ENCODE results near the gene NUP214. TPM values are rescaled to one million over a fixed set of nuclear protein-coding genes. Genes with fewer than 3 reads are reported as not detected.
"Not testable (repeated sequence)": the region's sequence is repeated elsewhere in the genome, so short reads cannot be mapped to it uniquely, and the experiment has no call there.

Gene NUP214
- total RNA-seq, 2 experiments from 2014 or later = 43.8 to 51.3 TPM

DNA sequence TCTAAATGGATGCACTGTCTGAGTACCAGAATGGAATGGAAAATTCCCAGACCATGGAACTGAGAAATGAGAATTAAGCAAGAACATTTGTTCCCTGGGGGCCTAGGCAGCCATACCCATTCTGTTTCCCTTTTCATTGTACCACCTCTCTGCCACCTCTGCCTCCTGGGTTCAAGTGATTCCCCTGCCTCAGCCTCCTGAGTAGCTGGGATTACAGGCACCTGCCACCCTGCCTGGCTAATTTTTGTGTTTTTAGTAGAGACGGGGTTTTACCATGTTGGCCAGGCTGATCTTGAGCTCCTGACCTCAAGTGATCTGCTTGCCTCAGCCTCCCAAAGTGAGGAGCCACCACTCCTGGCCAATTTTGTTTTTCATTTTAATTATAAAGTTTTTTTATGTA is 33.3 kb downstream of the NUP214 start:
- H3K4me3 Mint-ChIP-seq, DNase-seq, H3K9me3 Mint-ChIP-seq, POLR2A ChIA-PET, H3K27ac Mint-ChIP-seq, H3K27me3 Mint-ChIP-seq, H3K4me1 Mint-ChIP-seq, CTCF ChIA-PET: not testable (repeated sequence)
- H3K36me3 Mint-ChIP-seq (ENCODE audit: low read depth) = peaks cover 44% of the 10 kb centered on the region

DNA sequence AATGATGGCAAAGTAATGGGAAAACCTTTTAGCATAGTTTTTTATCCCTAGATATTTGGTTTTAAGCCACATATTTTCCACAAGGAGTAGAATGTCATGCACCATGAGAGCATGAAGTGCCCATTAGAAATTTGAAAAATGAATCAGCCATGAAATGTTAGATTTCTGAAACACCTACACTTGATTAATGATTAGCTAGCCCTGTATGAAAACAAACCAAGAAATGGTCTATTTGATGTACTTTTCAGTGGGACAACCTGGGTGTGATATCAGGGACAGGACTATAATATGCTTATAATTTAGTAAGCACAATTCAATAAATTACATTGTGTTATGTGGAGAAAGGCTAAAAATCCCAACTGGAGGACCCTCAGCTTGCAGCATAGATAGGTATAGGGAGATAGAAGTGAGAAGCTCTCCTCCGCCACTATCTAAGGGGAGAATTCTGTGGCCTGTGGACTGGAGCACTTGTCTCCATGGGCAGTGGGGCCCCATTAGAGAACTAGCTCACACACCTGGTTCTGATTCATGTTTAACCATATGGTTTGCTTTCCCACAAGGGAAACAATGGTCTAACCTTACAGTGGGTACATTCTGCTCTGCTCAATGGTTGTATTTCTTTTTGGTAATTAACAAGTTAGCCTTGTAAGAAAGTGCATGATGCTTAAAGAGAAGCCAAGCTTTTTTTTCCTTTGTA is 35.2 kb downstream of the NUP214 start:
- H3K27me3 Mint-ChIP-seq = no peaks in the 10 kb centered on the region
- H3K36me3 Mint-ChIP-seq (ENCODE audit: low read depth) = peaks cover 37% of the 10 kb centered on the region
- no peak overlapping the region for H3K27ac Mint-ChIP-seq
- ChIA-PET POLR2A (no interaction called here), CTCF (no interaction called here)
- no peaks in the 10 kb centered on the region for H3K9me3 Mint-ChIP-seq
- DNase-seq = no peak
- H3K4me3 Mint-ChIP-seq = no peak overlapping the region
- no peaks in the 10 kb centered on the region for H3K4me1 Mint-ChIP-seq

DNA sequence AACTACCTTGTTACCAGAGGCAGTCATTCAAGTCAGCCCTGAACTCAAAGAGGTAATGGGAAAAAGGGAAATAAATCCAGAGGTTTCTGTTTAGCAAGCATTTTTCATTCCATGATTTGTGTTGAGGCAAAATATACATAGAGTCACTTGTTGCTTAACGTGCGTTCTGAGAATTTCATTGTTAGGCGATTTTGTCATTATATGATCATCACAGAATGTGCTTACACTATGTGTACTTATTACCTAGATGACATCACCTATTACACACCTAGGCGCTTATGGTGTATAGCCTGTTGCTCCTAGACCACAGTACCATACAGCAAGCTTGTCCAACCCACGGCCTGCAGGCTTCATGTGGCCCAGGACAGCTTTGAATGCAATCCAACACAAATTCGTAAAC is 36.2 kb downstream of the NUP214 start:
- ChIA-PET POLR2A (no interaction called here), CTCF (interaction anchor here (1.2 kb wide), 1 partner anchor 115 kb away, joined by 3 read pairs; no protein-coding TSS in a partner anchor)
- Mint-ChIP-seq H3K27me3 (no peaks in the 10 kb centered on the region), H3K4me1 (no peaks in the 10 kb centered on the region), H3K27ac (no peak overlapping the region), H3K36me3 (ENCODE audit: low read depth) (peaks cover 39% of the 10 kb centered on the region), H3K4me3 (no peak overlapping the region), H3K9me3 (no peaks in the 10 kb centered on the region)
- DNase-seq = no peak

DNA sequence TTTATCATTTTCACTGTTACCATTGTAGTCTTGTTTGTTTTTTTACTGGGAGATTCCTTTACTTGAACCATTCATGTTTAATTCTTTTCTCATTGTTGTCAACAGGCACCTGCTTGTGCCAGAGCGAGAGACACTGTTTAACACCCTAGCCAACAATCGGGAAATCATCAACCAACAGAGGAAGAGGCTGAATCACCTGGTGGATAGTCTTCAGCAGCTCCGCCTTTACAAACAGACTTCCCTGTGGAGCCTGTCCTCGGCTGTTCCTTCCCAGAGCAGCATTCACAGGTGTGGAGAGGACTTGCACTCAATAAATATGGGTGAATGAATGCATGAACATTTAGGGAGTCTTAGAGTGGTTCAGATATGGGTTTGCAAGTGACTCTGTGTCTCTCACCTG is 37.5 kb downstream of the NUP214 start:
- CTCF ChIA-PET = interaction anchor here (0.9 to 1.0 kb wide), 2 partner anchors 15 to 174 kb away, joined by 3 read pairs; no protein-coding TSS in a partner anchor
- Mint-ChIP-seq H3K36me3 (ENCODE audit: low read depth) (peaks cover 42% of the 10 kb centered on the region), H3K4me3 (no peak overlapping the region), H3K27me3 (no peaks in the 10 kb centered on the region), H3K27ac (no peak overlapping the region), H3K9me3 (no peaks in the 10 kb centered on the region), H3K4me1 (no peaks in the 10 kb centered on the region)
- DNase-seq = no peak
- POLR2A ChIA-PET = no interaction called here

DNA sequence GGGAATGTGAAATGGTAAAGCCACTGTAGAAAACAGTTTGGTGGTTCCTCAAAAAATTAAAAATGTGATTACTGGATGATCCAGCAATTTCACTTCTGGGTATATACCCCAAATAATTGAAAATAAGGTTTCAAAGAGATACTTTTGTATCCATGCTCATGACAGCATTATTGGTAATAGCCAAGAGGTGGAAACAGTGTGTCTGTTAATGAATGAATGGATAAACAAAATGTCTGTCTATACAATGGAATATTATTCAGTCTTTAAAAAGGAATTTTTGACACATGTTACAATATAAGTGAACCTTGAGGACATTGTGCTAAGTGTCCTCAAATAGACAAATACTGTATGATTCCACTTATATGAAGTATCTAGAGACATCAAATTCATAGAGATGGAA is 40.1 kb downstream of the NUP214 start:
- no peaks in the 10 kb centered on the region for H3K9me3 Mint-ChIP-seq
- no peaks in the 10 kb centered on the region for H3K27me3 Mint-ChIP-seq
- H3K4me1 Mint-ChIP-seq = no peaks in the 10 kb centered on the region
- no peak for DNase-seq
- H3K36me3 Mint-ChIP-seq (ENCODE audit: low read depth) = peaks cover 39% of the 10 kb centered on the region
- no peak overlapping the region for H3K4me3 Mint-ChIP-seq
- POLR2A ChIA-PET = interaction anchor here (1.5 kb wide), 1 partner anchor 11 kb away, joined by 3 read pairs; no protein-coding TSS in a partner anchor
- CTCF ChIA-PET = interaction anchor here (1.1 kb wide), 1 partner anchor 171 kb away, joined by 3 read pairs; no protein-coding TSS in a partner anchor
- no peak overlapping the region for H3K27ac Mint-ChIP-seq

DNA sequence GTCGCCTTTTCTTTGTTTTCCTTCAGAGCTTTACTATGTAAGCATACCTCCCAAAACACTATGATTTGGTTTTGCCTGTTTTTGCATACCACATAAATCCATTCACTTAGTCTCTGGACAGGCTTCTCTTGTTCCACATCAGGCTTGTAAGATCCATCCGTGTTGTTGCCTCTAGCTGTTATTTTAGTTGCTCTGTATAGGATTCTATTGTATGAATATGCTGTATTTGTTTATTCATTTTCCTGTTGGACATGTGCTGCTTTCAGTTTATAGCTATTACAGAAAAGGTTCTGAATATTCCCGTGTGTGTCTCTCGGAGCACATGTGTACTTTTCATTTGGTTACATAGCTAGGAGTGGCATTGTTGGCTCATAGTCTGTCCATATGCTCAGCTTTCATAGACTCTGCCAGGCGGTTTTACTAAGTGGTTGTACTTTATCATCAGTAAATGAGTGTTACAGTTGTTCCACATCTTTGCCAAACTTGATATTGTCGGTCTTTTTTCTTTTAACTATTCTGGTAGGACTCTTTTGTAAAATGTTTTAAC is 41.8 kb downstream of the NUP214 start:
- no peaks in the 10 kb centered on the region for H3K4me1 Mint-ChIP-seq
- ChIA-PET POLR2A (interaction anchor here (1.0 kb wide), 1 partner anchor 154 kb away, joined by 3 read pairs; no protein-coding TSS in a partner anchor), CTCF (interaction anchor here (0.5 to 1.9 kb wide), 4 partner anchors 10 to 169 kb away, joined by 3 to 9 read pairs (median 6); no protein-coding TSS in a partner anchor)
- H3K27ac Mint-ChIP-seq = no peak overlapping the region
- H3K27me3 Mint-ChIP-seq = no peaks in the 10 kb centered on the region
- no peak for DNase-seq
- peaks cover 49% of the 10 kb centered on the region for H3K36me3 Mint-ChIP-seq (ENCODE audit: low read depth)
- H3K4me3 Mint-ChIP-seq = no peak overlapping the region
- H3K9me3 Mint-ChIP-seq = no peaks in the 10 kb centered on the region

DNA sequence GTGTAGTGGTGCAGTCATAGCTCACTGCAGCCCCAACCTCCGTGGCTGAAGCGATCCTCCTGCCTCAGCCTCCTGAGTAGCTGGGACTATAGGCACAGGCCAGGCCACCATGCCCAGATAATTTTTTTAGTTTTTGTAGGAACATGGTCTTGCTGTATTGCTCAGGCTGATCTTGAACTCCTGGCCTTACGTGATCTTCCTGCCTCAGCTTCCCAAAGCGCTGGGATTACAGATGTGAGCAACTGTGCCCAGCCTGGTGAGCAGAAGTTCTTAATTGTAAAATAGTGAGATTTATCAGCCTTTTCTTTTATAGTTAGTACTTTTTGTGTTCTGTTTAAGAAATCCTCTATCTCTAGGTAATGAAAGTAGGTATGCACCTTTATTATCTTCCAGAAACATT is 42.5 kb downstream of the NUP214 start:
- no peaks in the 10 kb centered on the region for H3K27me3 Mint-ChIP-seq
- H3K36me3 Mint-ChIP-seq (ENCODE audit: low read depth) = peaks cover 51% of the 10 kb centered on the region
- no peaks in the 10 kb centered on the region for H3K4me1 Mint-ChIP-seq
- no peak overlapping the region for H3K4me3 Mint-ChIP-seq
- CTCF ChIA-PET = interaction anchor here (1.8 to 1.9 kb wide), 2 partner anchors 12 to 169 kb away, joined by 5 to 6 read pairs; no protein-coding TSS in a partner anchor
- POLR2A ChIA-PET = interaction anchor here (1.0 kb wide), 1 partner anchor 153 kb away, joined by 3 read pairs; no protein-coding TSS in a partner anchor
- no peak for DNase-seq
- H3K27ac Mint-ChIP-seq = no peak overlapping the region
- no peaks in the 10 kb centered on the region for H3K9me3 Mint-ChIP-seq

DNA sequence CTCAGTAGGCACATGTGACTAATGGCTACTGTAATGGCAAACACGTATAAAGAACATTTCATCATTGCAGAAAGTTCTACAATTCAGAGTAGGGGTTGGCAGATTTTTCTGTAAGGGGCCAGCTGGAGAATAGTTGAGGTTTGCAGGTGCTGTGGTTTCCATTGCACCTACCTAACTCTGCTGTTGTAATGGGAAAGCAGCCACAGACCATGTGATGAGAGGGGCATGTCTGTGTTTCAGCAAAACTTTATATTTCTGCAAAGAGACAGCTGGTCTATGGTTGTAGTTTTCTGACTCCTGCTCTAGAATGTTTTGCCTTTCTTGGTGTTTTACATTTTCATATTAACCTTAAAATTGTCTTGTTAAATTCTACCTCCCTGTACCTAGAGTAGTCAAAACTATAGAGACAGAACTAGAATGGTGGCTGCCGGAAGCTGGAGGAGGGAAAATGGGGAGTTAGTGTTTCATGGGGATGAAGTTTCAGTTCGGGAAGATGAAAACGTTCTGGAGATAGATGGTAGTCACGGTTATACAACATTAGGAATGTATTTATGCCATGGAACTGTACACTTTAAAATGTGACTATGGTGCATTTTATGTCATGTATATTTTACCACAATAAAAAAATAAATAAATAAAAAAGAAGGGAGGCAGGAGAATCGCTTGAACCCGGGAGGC is 44.3 kb downstream of the NUP214 start:
- POLR2A ChIA-PET = no interaction called here
- H3K36me3 Mint-ChIP-seq (ENCODE audit: low read depth) = peaks cover 49% of the 10 kb centered on the region
- H3K27ac Mint-ChIP-seq = no peak overlapping the region

DNA sequence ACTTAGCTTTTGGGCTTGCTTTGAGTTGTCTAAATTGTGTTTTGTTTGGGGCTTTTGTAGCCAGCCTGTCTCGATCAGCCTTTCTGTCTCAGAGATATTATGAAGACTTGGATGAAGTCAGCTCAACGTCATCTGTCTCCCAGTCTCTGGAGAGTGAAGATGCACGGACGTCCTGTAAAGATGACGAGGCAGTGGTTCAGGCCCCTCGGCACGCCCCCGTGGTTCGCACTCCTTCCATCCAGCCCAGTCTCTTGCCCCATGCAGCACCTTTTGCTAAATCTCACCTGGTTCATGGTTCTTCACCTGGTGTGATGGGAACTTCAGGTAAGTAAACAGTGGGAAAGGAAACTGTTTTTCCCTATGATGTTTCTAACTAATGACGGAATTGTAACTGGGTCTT is 48.6 kb downstream of the NUP214 start:
- Mint-ChIP-seq H3K27me3 (no peaks in the 10 kb centered on the region), H3K36me3 (ENCODE audit: low read depth) (peaks cover 60% of the 10 kb centered on the region), H3K4me1 (peaks cover 5% of the 10 kb centered on the region), H3K9me3 (no peaks in the 10 kb centered on the region), H3K4me3 (no peak overlapping the region), H3K27ac (no peak overlapping the region)
- ChIA-PET POLR2A (no interaction called here), CTCF (interaction anchor here (0.8 kb wide), 1 partner anchor 163 kb away, joined by 3 read pairs; no protein-coding TSS in a partner anchor)
- no peak for DNase-seq

More for the DNA sequence above, 44.3 kb downstream of the NUP214 start:
- DNase-seq = no peak
- Mint-ChIP-seq H3K27me3 (no peaks in the 10 kb centered on the region), H3K4me3 (no peak overlapping the region), H3K9me3 (no peaks in the 10 kb centered on the region), H3K4me1 (no peaks in the 10 kb centered on the region)
- CTCF ChIA-PET = interaction anchor here (0.5 to 1.7 kb wide), 2 partner anchors 10 to 151 kb away, joined by 3 to 5 read pairs; no protein-coding TSS in a partner anchor

DNA sequence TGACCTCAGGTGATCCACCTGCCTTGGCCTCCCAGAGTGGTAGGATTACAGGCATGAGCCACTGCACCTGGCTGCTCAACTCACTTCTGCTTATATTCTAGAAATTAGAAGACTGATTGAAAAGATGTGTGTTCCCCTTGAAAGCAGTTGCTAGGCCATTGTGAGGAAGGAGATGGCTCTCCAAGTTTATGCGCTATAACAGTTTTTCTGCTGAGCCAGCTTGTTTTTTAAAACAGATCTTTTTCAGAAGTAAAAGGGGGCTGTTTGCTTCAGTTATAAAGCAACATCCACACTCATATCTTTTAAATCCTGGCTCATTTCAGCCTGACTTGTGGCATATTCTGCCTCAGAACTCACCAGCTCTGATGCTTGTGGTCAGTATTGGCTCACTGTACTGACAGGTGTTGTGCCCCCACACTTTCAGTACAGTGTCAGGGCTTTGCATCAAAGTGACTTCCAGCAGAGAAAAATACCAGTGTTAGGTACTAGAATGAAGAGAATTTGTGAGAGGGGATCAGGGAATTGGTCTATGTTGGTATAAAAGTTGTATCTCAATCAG is 49.4 kb downstream of the NUP214 start:
- no peak overlapping the region for H3K27ac Mint-ChIP-seq

DNA sequence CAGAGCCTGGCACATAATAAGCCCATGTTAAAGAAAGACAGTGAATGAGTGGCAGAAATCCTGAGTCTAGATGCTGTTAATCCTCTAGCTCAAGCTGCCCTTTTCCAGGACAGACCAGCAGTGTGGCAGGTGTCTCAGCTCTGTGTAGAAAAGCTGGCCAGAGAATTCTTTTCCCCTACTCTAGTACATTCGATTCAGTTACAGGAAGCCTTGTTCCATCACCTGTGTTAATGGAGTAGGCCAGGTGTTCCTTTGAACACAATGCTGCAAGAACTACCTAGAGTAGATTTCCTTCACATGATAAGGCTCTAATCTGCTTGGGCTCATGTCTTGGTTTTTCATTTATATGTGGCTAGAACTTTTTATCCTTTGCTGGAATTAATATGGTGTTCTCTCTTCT is 52.5 kb downstream of the NUP214 start:
- peaks cover 62% of the 10 kb centered on the region for H3K36me3 Mint-ChIP-seq (ENCODE audit: low read depth)
- no peaks in the 10 kb centered on the region for H3K9me3 Mint-ChIP-seq
- no peak overlapping the region for H3K27ac Mint-ChIP-seq
- peaks cover 5% of the 10 kb centered on the region for H3K4me1 Mint-ChIP-seq
- DNase-seq = no peak
- POLR2A ChIA-PET = interaction anchor here (1.1 to 2.0 kb wide), 5 partner anchors 53 to 158 kb away, joined by 3 to 5 read pairs (median 4); partner anchors contain the start of gene NUP214
- CTCF ChIA-PET = interaction anchor here (0.6 to 8.4 kb wide), 18 partner anchors 11 to 275 kb away, joined by 3 to 126 read pairs (median 4); no protein-coding TSS in a partner anchor
- no peaks in the 10 kb centered on the region for H3K27me3 Mint-ChIP-seq
- no peak overlapping the region for H3K4me3 Mint-ChIP-seq

More for the DNA sequence above, 49.4 kb downstream of the NUP214 start:
- POLR2A ChIA-PET = no interaction called here
- H3K4me1 Mint-ChIP-seq = peaks cover 5% of the 10 kb centered on the region
- H3K4me3 Mint-ChIP-seq = no peak overlapping the region
- H3K27me3 Mint-ChIP-seq = no peaks in the 10 kb centered on the region
- no peaks in the 10 kb centered on the region for H3K9me3 Mint-ChIP-seq
- CTCF ChIA-PET = interaction anchor here (0.7 kb wide), 1 partner anchor 175 kb away, joined by 3 read pairs; no protein-coding TSS in a partner anchor
- peaks cover 66% of the 10 kb centered on the region for H3K36me3 Mint-ChIP-seq (ENCODE audit: low read depth)
- no peak for DNase-seq

DNA sequence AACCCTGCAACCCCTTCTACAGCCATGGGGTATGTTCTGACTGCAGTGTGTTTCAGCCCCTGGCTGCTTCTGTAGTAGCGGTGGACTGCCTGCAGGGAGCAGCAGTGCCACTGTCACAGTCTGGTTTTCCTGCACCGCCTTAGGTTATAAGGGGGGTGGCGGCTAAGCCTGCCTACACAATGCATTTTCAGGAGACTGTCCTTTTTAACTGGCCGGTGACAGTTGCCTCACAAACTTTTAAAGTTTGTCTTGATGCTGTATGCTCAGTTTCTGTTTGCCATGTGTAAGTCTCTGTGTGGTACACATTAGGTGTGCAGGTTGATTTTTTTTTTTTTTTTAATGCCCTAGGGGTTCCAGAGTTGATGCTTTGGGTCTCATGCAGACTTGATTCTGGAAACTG is 53.0 kb downstream of the NUP214 start:
- Mint-ChIP-seq H3K4me1 (peaks cover 5% of the 10 kb centered on the region), H3K27me3 (no peaks in the 10 kb centered on the region), H3K9me3 (no peaks in the 10 kb centered on the region), H3K36me3 (ENCODE audit: low read depth) (peaks cover 62% of the 10 kb centered on the region), H3K27ac (no peak overlapping the region), H3K4me3 (no peak overlapping the region)
- DNase-seq = peak; percentile 82
- CTCF ChIA-PET = interaction anchor here (0.7 to 8.4 kb wide), 17 partner anchors 12 to 157 kb away, joined by 3 to 126 read pairs (median 5); no protein-coding TSS in a partner anchor
- POLR2A ChIA-PET = interaction anchor here (1.2 kb wide), 1 partner anchor 100 kb away, joined by 5 read pairs; no protein-coding TSS in a partner anchor

All from activated CD4-positive, alpha-beta memory T cell treated with anti-CD3 and anti-CD28 coated beads, Interleukin-2, amount 10 ng/mL, durations not matched to agents 7 days and 5 days (primary cell).